Islet precursor cell (in vitro differentiated cells): ENCODE data around the gene BICD2.

ENCODE experiments used
- DNase-seq: peaks from one replicate; pipeline ENCODE4 v3.0.0-alpha.2; 2018

Gene BICD2

DNA sequence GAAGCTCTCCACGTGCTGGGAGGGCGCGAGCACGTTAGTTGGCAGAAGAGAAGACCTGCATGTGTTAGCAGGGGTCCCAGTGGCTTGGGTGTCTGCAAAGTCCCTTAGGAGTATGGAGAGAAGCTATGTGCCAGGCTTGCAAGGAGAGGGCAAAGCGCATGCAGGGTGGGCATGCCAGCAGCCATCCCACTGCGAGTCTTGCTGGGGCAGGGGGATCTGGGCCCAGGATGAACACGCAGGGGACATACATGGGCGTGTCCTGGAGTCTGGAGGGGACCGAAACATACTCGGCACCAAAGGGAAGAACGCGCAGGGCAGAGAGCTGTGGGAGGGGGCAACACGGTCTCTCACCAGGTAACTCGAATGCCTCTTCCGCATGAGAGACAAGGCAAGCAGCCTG is 51.1 kb downstream of the BICD2 start:
- no peak for DNase-seq

DNA sequence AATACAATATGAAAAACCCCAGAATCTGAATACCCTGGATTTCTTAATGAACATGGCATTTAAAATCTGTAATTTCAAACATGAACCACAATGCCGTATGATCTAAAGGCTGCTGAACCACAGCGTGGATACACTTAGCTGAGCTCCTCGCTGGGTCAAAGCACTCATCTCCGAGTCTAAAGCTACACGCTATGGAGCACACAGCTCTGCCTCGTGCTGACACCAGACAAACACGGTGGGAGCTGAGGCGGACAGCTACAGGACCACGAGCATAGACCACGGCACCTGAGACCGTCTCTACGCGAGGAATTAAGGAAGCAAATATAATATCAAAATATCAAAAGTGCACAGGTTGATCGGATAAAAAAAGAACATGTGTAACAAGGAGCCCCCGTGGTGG is 51.9 kb downstream of the BICD2 start:
- no peak for DNase-seq

DNA sequence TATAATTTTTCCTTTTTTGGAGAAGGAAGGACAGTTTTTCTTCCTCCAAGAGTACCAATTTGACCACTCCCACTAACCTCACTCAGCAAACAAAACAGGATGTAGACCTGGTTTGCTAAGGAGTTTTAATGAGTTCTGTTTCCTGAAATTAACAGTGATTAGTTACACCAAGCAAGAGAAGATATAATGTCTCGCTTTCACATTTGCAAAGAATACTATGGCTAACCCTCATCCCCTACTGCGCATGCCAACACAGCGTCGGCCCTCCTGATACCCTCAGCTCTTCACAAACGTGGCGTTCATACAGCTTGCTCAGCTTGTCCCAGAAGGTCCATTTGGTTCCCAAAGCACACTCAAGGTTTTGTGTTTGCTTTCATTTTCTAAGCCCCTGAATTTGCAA is 52.8 kb downstream of the BICD2 start:
- DNase-seq: no peak

DNA sequence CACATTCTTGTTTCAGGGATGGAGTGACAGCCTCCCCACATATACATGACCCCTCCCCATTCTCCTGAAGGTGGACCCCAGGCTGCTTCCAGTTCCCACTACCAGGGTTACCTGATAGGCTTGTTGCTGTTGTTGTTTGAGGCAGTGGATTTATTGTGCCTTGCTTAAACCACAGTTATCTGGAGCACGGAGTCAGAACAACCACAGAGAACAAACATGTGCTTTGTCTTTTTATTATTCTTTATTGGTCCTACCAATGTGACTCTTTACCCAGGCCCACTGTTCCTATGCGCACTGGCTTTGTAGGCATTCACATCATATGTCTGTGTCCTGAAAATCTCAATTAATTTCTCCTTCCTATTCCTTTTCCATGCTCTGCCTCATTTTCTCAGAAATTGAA is 53.5 kb downstream of the BICD2 start:
- no peak for DNase-seq

DNA sequence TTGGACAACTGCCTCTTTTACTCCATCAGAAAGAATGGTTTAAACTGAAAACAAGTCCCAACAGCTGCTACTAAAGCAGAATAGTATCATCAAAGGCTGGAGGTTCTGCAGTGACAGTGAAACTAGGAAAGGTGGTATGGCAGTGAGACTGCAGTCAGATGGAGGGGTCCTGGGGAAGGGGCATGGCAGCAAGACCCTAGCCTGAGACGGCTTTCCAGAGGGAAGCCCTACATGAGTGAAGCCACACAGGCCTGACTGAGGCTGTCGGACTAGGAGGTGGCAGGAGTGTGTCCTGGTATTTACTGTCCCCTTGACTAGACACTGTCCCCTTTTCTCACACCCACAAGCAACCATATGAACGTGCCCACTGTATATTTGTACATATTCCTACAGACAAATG is 54.3 kb downstream of the BICD2 start:
- DNase-seq: no peak

DNA sequence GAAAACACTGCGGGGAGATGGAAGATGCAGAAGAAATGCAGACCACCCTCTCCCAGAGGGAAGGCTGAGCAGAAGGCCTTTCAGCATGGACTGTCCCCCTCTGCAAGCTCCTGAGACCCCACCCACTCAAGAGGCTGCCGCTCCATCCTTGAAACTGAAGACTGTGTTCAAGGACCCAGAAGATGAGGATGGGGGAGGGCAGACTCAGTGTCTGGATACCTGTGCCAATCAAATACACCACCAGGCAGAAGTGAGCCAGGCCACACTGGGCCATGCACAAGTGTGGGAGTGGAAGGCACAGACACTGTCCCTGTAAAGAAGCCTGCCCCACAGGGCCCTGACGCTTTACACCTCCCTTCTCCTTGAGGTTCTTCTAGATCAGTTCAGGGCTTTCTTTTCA is 54.7 kb downstream of the BICD2 start:
- DNase-seq: no peak

DNA sequence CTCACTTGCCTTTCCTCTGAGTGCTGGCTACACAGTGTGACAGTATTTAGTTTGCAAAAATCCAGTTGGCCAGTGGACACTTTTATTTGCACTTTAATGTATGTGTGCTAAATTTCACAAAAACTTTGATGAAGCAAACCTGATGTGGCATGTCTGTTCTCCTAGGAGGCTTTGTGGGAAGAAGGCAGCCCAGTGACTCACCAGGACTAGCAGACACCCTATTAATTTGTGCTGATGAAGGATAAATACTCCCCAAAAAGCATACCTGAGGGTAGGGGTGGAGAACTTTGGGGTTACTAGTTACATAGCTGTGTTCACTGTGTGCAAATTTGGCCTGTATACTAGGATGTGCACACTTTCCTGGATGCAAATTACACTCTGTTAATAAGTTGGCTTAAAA is 55.4 kb downstream of the BICD2 start:
- no peak for DNase-seq

DNA sequence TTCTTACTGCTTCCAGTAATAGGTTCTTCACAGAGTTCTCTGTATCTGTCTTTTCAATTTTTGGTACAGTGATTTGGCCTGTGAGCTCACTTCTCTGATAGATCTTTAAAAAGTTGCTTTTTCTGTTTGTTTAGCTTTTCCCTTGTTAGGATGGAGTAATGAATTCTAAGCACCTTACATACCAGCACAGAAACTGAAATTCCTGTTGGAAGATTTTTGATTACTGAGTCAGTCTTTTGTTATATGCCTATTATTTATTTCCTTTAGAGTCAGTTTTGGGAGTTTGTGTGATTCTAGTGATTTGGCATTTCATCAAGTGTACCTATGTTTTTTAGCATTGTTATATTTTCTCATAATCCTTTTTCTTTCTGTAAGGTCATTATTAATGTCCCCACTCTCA is 57.1 kb downstream of the BICD2 start:
- DNase-seq: no peak

DNA sequence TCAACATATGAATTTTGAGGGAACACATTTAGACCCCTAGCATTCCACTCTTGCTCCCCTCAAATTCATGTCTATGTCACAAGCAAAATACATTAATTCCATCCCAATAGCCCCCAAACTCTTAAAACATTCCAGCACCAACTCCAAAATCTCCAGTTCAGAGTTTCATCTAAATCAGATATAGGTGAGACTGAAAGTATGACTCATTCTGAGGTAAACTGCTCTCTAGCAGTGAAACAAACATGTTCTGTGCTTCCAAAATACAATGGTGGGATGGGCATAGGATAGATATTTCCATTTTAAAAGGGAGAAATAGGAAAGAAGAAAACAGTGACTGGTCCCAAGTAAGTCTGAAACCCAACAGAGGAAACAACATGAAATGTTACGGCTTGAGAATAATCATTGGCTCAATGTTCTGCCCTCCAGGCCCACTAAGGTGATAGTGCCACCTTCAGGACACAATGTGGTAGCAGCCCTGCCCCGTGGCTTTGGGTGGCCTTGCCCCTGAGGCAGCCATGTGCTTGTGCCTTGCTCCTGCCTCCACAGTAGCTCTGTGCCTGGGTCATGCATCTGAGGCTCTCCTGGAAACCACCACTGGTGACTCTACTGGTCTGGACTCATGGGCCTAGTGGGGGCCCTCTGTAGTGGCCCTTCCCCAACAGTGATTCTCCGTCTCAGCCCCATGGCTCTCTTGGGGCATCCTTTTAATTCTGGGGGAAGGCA is 58.3 kb downstream of the BICD2 start:
- DNase-seq: peak; percentile 71

DNA sequence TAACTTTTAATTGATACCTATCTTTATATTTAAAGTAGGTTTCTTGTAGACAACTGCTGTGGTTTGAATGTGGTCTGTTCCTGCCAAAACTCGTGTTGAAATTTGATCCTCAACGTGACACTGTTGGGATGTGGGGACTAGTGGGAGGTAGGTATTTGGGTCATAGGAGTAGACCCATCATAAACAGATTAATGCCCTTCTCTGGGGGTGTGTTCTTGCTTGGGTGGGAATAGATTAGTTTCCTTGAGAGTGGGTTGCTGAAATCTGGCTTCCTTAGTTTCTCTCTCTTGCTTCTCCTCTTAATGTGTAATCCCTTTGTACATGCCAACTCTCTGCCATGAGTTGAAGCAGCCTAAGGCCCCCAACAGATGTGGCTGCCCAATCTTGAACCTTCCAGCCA is 60.1 kb downstream of the BICD2 start:
- no peak for DNase-seq

DNA sequence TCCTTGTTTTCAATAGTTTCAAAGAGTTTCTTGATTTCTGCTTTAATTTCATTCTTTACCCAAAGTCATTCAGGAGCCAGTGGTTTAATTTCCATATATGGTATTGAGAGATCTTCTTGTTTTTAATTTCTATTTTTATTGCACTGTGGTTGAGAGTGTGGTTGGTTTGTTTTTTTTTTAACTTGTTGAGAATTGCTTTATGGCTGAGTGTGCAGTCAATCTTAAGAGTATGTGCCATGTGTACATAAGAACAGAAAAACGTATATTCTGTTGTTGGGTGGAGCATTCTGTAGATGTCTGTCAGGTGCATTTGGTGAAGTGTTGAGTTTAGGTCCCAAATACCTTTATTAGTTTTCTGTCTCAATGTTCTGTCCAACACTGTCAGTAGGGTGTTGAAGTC is 68.0 kb downstream of the BICD2 start:
- no peak for DNase-seq

DNA sequence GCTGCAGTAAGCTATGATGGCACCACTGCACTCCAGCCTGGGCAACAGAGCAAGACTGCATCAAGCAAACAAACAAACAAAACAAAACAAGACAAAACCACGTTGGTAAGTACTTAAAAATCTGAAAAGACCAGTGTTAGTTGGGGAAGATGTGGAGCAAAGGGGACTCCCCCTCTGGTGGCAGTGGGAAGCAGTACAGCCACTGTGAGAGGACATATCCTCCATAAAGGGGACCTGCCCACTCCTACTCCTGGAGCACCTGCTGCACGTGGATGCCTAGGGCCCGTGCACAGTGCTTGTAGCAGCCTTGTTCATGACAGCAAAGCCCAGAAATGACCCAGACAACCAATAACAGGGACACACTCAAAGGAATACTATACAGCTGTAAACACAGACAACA is 77.7 kb downstream of the BICD2 start:
- DNase-seq: no peak

DNA sequence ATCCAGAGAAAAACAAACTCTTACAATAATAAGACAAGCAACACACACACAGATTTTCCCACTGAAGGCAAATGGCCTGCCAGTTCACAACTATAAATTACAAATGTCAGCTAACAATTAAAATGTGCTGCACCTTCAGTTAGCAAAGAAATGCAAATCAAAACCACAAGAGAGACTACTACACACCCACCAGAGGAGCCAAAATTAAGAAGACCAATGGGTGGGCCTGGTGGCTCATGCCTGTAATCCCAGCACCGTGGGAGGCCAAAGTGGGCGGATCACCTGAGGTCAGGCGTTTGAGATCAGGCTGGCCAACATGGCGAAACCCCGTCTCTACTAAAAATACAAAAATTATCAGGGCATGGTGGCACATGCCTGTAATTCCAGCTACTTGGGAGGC is 79.6 kb downstream of the BICD2 start:
- DNase-seq: no peak

DNA sequence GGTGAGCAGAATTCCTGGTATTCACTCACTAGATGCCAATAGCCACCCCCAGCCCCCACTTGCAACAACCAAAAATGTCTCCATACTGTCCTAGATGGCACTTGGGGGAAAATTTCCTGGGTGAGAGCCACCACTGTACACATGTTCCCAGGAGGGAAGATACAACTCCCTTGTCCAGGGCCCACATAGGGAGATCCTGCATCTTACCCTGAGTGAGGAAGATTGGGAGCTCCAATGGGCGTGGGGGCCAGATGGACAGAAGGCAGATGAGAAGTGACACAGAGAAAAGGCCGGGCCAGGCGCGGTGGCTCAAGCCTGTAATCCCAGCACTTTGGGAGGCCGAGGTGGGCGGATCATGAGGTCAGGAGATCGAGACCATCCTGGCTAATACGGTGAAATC is 82.4 kb downstream of the BICD2 start:
- DNase-seq: no peak

DNA sequence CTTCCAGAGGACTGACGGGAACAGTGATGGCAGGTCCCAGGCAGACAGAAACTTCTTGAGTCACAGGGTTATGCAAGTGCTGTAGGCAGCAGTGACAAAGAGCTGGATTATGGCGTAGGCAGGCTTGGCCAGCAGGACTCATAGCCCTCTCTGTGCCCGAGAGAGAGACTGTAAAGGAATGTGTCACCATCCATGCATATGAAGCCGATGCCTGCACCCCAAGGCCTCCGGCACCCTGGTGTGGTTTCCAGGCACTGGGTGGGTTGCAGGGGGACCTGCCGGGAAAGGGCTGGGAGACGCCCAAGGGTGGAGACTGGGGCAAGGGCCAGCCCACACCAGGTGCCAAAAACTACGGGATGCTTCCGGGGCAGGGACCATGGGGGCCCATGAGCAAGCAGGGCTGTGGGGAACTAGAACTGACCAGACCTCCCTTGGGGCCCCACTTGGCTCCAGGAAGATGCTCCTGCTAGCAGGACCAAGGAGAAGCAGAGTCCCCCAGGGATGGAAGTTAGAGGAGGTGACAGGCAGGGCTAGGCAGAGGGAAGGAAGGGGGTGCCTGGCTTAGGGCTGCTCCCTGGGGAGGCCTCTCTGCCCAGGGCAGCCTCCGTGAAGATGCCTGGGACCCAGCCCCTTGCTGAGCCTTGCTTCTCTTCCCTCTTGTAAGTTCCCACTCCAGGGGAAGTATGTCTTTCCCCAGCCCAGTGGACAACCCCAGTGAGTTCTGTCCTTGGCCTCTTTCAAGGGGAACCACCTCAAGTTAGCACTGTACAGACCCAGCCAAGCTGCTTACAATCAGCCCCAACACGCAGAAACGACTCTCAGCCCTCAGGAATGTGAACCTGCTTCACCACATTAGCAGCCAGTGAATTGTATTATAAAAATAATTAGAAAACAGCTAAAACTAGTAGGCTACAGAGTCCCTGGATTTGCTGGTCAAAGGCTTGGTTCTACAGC is 84.2 kb downstream of the BICD2 start:
- no peak for DNase-seq

DNA sequence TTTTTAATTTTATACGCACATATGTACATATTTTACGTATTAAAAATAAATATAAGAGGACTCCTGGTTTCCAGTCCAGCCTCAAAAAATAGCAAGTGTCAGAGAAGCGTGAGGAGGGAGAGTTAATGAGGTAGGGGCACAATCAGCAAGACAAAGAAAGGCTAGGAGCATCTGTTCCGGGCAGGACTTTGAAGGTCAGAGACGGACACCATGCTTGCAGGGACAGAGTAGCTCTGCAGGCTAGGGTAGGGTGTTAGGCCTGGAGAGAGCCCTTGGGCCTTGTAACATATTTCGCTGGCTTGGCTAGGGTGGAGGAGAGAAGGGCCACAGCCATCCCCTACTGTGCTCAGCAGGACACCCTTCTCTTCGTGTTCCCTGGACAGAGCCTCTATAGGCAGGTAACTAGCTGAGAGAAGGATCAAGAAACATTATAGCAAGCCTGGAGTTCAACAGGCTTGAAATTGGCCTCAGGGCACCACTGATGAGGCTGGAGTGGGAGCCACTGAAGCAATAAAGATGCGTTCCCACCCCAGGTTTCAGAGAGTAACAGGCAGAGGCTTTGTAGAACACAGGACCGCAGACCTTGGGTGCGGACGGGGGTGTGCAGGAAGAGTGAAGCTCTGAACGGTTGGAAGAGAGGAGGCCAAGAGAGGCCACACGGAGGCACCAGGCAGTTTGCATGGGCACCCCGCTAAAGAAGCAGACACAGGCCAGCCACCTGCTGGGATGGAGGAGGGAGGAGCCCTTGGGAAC is 85.0 kb downstream of the BICD2 start:
- DNase-seq: no peak

DNA sequence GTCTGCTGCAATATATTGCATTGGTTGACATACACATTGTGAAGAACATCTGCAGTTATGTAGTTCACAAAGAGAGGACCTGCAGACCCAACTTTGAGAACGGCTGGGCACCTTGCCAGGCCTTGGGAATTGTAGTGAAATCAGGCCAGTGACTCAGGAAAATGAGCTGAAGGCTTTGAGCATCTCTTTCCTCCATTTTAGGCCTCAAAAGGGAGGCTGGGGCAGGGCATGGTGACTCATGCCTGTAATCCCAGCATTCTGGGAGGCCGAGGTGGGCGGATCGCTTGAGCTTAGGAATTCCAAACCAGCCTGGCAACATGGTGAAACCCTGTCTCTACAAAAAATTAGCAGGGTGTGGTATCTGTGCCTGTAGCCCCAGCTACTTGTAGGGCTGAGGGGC is 93.3 kb downstream of the BICD2 start:
- peak; percentile 82 for DNase-seq

DNA sequence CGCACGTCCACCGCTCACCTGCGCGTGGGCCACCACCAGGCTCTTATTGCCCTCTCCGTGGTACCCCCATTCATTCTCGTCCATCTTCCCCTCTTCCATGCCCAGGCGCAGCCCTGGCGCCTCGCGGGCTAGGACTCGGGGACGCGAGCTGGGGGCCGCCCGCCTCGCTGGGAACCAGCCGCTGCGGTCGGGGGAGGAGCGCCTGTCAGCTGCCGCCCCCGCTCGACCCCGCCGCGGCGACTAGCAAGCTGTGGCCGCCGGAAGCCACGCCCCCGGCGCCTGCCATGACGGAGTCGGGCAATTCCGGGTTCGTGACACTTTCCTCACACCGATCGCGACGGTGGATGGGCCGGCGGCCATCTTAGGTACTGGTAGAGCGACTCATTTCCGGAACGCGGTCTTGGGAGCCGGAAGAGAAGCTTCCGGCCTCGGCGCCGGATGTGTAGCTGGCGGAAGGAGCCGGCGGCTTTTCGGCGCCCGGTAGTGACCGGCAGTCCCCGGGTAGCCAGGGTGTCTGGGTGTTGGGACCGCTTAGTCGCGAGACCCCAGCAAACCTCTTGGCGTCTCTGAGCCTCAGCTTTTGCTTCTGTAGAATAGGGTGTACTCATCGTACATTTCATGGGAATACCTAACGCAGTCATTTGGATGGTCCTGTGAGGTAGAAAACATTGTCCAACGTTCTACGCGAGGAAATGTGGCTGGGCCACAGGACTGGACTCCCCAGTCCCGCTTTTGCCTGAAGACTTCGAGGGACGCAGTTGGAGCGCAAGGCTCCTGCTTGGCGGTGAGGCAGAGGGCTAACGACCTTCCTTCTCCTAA is 94.5 kb downstream of the BICD2 start, which contains the start of gene IPPK:
IPPK (minus strand) TSS at position 242 of the 819 bp plus-strand sequence; CDS start at position 99, 143 bp downstream.
- peak; percentile 99 for DNase-seq

DNA sequence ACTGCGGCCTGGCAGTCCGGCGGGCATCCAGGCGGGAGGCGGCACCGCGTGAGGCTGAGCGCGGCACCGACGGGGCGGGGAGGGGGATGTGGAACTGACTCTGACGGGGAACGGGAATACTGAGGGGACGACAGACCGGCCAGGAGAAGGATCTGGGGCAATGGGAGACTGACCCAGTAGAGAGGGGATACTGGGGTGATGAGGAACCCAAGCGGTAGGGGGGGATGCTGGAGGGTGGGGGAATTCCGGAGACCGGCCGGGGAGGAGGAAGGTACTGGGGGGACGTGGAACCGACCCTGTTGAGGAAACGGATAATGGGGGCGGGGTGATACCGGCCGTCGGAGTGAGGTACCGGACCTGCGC is 95.1 kb downstream of the BICD2 start:
- no peak for DNase-seq

DNA sequence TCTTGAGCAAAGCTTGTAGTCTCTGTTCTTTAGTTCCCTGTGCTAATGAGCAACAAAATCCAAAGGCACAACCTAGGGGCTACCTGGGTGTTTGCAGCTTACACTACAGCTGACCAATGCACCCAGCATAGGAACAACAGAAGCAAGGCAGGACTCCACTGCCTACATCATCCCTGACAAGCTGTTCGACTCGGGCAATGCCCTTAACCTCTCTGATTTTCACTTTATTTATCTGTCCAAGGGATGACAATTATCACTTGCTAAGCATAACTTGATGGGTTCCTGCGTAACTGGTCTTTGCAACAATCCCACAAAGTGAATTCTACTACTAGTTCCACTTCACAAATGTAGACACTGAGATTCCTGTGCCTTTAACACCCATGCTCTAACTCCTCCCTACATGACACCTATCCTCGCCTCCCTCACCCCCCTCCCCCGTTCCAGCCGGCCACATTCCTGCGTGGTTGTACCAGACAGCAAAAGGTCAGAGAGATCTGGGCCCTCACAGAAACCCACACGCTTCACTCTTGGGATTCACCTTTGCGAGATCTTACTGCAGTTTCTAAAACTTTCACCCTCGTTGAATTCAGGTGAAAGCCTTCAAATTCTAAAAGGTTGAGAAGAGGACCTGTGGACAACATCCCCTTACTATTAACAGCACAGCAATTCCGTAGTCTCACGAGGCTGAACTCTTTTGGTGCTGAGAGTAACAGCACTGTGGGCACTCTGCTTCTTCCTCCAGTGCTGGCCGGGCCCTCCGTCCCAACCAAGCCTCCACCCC is 95.7 kb downstream of the BICD2 start:
- peak; percentile 88 for DNase-seq

DNA sequence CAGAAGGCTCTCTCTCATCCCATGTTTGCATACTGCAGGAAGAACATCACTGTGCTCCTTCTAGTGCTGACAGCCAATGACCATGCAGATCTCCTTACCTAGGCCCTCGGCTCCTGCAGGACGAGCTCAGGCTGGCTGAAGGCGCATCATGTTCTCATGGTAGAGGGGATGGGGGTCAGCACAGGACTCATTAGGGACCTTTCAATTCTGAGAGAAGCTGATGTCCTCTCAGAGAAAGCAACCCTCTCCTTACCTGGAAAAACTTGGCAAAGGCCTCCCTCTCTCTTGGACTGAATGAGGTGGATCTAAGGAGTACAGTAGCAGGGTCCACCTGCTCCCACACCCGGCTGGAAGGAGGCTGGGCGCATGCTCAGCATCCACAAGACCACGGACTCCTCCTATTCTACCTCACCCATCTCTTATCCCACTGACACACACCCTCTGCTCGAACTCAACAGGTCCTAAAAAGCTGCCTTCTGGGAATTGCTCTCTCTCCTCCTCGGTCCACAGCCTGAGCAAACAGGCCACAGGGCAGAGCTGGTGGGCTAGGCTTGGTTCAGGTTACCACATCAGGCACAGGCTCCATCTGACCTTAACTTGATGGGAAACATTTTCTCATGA is 97.6 kb downstream of the BICD2 start:
- DNase-seq: no peak
